Measurements from ENCODE around the gene UBA3. TPM values are rescaled to one million over a fixed set of nuclear protein-coding genes. Genes with fewer than 3 reads are reported as not detected.
A peak's percentile ranks its signal among the peaks of the same experiment; 100 is the strongest.

Gene UBA3
- total and polyA plus RNA-seq, 11 donors: 45.1 to 117 (median 75.3) TPM

DNA sequence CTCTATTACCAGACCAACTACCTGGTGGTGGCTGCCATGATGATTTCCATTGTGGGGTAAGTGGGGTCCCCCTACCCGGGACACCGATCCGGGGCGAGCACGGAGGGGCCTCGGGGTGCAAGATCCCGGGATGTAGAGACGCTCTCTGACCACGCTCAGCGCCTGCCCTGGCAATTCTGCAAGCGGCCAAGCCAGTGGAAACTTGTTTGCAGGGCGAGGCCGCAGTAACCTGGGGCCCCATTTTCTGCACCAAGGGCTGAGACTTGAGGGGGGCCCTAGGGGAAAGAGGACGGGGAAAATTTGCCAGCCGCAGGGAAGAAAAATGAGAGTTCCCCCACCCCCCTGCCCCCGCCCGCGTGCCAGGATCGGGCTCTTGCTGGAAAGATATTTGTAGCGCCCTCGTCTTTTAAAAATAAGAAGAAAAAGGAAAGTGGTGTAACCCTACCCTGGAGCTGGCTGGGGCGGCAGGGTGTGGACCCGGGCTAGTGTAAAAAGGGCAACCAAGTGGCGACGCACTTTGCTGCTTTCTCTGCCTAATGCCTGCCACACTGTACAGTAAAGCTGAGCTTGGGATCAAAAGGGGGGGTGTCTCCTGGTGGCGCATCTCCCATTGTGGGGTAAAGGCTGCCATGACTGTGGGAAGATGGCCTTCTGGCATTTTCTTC lies 5.1 kb upstream of the UBA3 start:
- H3K4me1 ChIP-seq: peaks cover 14 to 87% (median 70%) of the 10 kb centered on the region in 12 donors
- no peaks in the 10 kb centered on the region for H3K27me3 ChIP-seq
- peak overlapping the region; percentile 87 to 99 (median 94) for H3K27ac ChIP-seq

DNA sequence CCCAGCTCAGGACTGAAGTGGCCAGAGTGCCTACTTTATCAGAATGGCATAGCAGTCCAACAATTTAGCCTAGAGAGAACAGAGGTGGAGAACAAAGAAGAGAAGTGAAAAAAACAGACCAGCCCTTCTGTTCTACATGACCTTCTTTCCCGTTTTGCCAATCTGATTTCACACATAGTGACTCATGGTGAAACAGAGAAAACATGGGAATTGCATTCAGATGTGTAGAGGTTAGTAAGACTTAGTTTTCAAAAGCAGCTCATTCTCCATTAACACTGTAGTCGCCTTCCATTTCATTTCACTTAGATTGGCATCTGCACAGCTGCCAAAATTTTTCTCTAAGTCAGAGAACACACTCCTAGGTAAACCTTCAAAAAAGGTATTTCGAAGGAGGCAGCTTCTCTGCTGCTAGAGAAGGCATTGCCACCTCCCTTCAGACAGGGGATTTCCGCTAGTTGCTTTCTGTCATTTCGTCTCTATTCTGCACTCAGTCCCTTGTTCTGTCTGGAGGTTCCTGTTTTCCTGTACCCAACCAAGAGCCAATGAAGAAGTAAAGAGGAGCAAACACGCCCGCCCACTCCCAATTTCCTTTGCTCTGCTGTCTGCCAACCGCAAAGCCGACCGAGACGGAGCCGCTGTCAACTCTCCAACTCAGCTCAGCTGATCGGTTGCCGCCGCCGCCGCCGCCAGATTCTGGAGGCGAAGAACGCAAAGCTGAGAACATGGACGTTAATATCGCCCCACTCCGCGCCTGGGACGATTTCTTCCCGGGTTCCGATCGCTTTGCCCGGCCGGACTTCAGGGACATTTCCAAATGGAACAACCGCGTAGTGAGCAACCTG lies 4.4 kb upstream of the UBA3 start, which contains the start of gene ARL6IP5:
TSS of gene ARL6IP5 (plus strand) at position 612 of the 842 bp plus-strand sequence. CDS start at position 723, 111 bp downstream.
- Histone ChIP-seq H3K4me3 (peak within 1 kb of the TSS; percentile 58 to 97 (median 90)), H3K36me3 (peaks cover 0 to 16% (median 0%) of the 10 kb centered on the region in 9 donors), H3K4me1 (peaks cover 14 to 81% (median 62%) of the 10 kb centered on the region in 12 donors), H3K27ac (peak within 1 kb of the TSS; percentile 87 to 99 (median 94)), H3K9me3 (no peaks in the 10 kb centered on the region), H3K27me3 (no peaks in the 10 kb centered on the region)
- DNase-seq: peak; percentile 94 to 96 (median 96)
- TF ChIP-seq, protein P1, sequence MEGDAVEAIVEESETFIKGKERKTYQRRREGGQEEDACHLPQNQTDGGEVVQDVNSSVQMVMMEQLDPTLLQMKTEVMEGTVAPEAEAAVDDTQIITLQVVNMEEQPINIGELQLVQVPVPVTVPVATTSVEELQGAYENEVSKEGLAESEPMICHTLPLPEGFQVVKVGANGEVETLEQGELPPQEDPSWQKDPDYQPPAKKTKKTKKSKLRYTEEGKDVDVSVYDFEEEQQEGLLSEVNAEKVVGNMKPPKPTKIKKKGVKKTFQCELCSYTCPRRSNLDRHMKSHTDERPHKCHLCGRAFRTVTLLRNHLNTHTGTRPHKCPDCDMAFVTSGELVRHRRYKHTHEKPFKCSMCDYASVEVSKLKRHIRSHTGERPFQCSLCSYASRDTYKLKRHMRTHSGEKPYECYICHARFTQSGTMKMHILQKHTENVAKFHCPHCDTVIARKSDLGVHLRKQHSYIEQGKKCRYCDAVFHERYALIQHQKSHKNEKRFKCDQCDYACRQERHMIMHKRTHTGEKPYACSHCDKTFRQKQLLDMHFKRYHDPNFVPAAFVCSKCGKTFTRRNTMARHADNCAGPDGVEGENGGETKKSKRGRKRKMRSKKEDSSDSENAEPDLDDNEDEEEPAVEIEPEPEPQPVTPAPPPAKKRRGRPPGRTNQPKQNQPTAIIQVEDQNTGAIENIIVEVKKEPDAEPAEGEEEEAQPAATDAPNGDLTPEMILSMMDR (IDR thresholded peaks at IDR 0.05): no peak
- peak in 1 of 2 donors; percentile 66 for TF ChIP-seq POLR2A (IDR thresholded peaks at IDR 0.05)
- peak; percentile 62 to 81 (median 70) for ATAC-seq
- intact Hi-C loops (cut with DNase I): loop anchor here in 3 of 10 donors (2.0 to 5.0 kb wide), 3 partner anchors 32 to 72 kb away; partner anchors contain the start of genes LMOD3 (in 2 of the 3) and EOGT (in 1 of the 3)
- WGBS, 4 donors: 1 to 2% (median 1%) methylated on average over 30 to 32 of the region's 32 CpGs

More for the DNA sequence above, 5.1 kb upstream of the UBA3 start:
- Histone ChIP-seq H3K4me3 (peak overlapping the region; percentile 58 to 97 (median 90)), H3K36me3 (peaks cover 0 to 24% (median 0%) of the 10 kb centered on the region in 9 donors), H3K9me3 (no peaks in the 10 kb centered on the region)
- intact Hi-C loops (cut with DNase I): loop anchor here in 2 of 10 donors (2.0 to 5.0 kb wide), 2 partner anchors 32 to 37 kb away; partner anchors contain the start of gene LMOD3 (in 1 of the 2)
- ATAC-seq (peak; percentile 23 to 38 (median 24)), DNase-seq (peak in 4 of 5 donors; percentile 33 to 69 (median 42))
- TF ChIP-seq, protein P1 (IDR thresholded peaks at IDR 0.05): no peak
- TF ChIP-seq POLR2A (IDR thresholded peaks at IDR 0.05): no peak
- WGBS, 4 donors: 0 to 1% (median 0%) methylated on average over 24 to 26 of the region's 26 CpGs

DNA sequence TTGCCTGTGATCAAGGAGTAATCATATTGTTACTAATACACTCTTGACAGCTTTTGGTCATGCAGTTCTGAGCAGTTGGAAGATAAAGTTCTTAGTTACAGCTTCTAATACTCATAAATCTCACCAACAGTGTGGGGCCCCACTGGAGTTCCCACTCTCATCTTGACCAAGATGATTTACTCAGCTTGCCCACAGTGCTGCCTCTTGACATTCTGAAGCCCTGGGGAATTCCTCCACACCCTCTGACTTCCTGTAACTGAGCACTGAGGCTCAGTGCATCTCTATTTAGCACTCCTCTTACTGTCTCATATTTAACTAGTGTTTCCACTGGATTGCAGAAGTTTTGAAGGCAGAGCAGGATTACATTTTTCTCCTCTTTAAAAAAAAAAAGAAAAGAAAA lies 2.6 kb upstream of the UBA3 start:
- Histone ChIP-seq H3K36me3 (no peaks in the 10 kb centered on the region), H3K27ac (peak overlapping the region in 10 of 12 donors; percentile 14 to 99 (median 94)), H3K27me3 (no peaks in the 10 kb centered on the region), H3K9me3 (no peaks in the 10 kb centered on the region), H3K4me1 (peaks cover 19 to 81% (median 62%) of the 10 kb centered on the region in 12 donors), H3K4me3 (no peak overlapping the region)
- TF ChIP-seq, protein P1 (IDR thresholded peaks at IDR 0.05): no peak
- TF ChIP-seq POLR2A (IDR thresholded peaks at IDR 0.05): no peak
- intact Hi-C loops (cut with DNase I): loop anchor here in 1 of 10 donors (5.0 kb wide), 2 partner anchors 39 to 71 kb away; partner anchors contain the start of genes EOGT and LMOD3
- ATAC-seq: peak in 1 of 4 donors; percentile 10
- peak in 2 of 5 donors; percentile 52 to 54 for DNase-seq
